ENCODE measurements around the gene SHC1. TPM values are rescaled to one million over a fixed set of nuclear protein-coding genes. Genes with fewer than 3 reads are reported as not detected.
"Not testable (repeated sequence)": the region's sequence is repeated elsewhere in the genome, so short reads cannot be mapped to it uniquely, and the experiment has no call there.

SHC1 gene
- total and polyA plus RNA-seq, 2 experiments from 2014 or later, result 66.8 to 80.3 TPM

- Histone ChIP-seq H3K4me3 (peak overlapping the region; percentile 75), H3K4me1 (ENCODE audit: low read depth) (peaks cover 4% of the 10 kb centered on the region), H3K27ac (peak overlapping the region; percentile 13), H3K27me3 (no peaks in the 10 kb centered on the region), H3K9me3 (ENCODE audit: low read depth) (no peaks in the 10 kb centered on the region), H3K36me3 (no peaks in the 10 kb centered on the region)
- no peak for TF ChIP-seq CTCF (IDR thresholded peaks at IDR 0.05; ENCODE audit: low read depth, low read length)
- DNase-seq (ENCODE audit: low read depth in 1 of 2, low spot score in 1 of 2), result no peak
Observed at GRCh38 chr1:154983776-154984466, 13.4 kb upstream of the SHC1 start.

GRCh38 chr1:154982897-154983648 lies 12.5 kb upstream of the SHC1 start, which contains the start of gene FLAD1:
FLAD1 (plus strand) TSS chr1:154983344; CDS start chr1:154983695, 351 bp downstream.
- DNase-seq (ENCODE audit: low read depth in 1 of 2, low spot score in 1 of 2), result peak; percentile 99 to 100
- peak within 1 kb of the TSS; percentile 13 for H3K27ac ChIP-seq
- no peaks in the 10 kb centered on the region for H3K9me3 ChIP-seq (ENCODE audit: low read depth)
- peak within 1 kb of the TSS; percentile 75 for H3K4me3 ChIP-seq
- H3K27me3 ChIP-seq, result no peaks in the 10 kb centered on the region
- TF ChIP-seq CTCF (IDR thresholded peaks at IDR 0.05; ENCODE audit: low read depth, low read length), result no peak
- H3K4me1 ChIP-seq (ENCODE audit: low read depth), result peaks cover 4% of the 10 kb centered on the region
- no peaks in the 10 kb centered on the region for H3K36me3 ChIP-seq

- no peaks in the 10 kb centered on the region for H3K9me3 ChIP-seq (ENCODE audit: low read depth)
- H3K27ac ChIP-seq, result no peak overlapping the region
Observed at GRCh38 chr1:154982341-154982740, 11.8 kb upstream of the SHC1 start.

GRCh38 chr1:154978360-154978759 lies 7.8 kb upstream of the SHC1 start:
- H3K4me1 ChIP-seq (ENCODE audit: low read depth), result peaks cover 10% of the 10 kb centered on the region
- no peaks in the 10 kb centered on the region for H3K27me3 ChIP-seq
- no peak for TF ChIP-seq CTCF (IDR thresholded peaks at IDR 0.05; ENCODE audit: low read depth, low read length)
- no peaks in the 10 kb centered on the region for H3K36me3 ChIP-seq
- no peak overlapping the region for H3K27ac ChIP-seq
- no peaks in the 10 kb centered on the region for H3K9me3 ChIP-seq (ENCODE audit: low read depth)
- no peak for DNase-seq (ENCODE audit: low read depth in 1 of 2, low spot score in 1 of 2)
- no peak overlapping the region for H3K4me3 ChIP-seq

More at GRCh38 chr1:154982341-154982740, 11.8 kb upstream of the SHC1 start:
- TF ChIP-seq CTCF (IDR thresholded peaks at IDR 0.05; ENCODE audit: low read depth, low read length), result no peak
- DNase-seq (ENCODE audit: low read depth in 1 of 2, low spot score in 1 of 2), result no peak
- Histone ChIP-seq H3K4me1 (ENCODE audit: low read depth) (peaks cover 4% of the 10 kb centered on the region), H3K4me3 (peak overlapping the region; percentile 33), H3K27me3 (no peaks in the 10 kb centered on the region), H3K36me3 (no peaks in the 10 kb centered on the region)

- DNase-seq (ENCODE audit: low read depth in 1 of 2, low spot score in 1 of 2); H3K4me3 ChIP-seq: not testable (repeated sequence)
Observed at GRCh38 chr1:154977762-154978161, 7.2 kb upstream of the SHC1 start.

More at GRCh38 chr1:154977762-154978161, 7.2 kb upstream of the SHC1 start:
- H3K4me1 ChIP-seq (ENCODE audit: low read depth), result peaks cover 16% of the 10 kb centered on the region
- H3K27ac ChIP-seq; H3K27me3 ChIP-seq; H3K36me3 ChIP-seq; H3K9me3 ChIP-seq (ENCODE audit: low read depth): not testable (repeated sequence)

Data from cardiac muscle cell (in vitro differentiated cells and primary cell).